ENCODE data around the gene CAPZA1.
A peak's percentile ranks its signal among the peaks of the same experiment; 100 is the strongest.

CAPZA1 gene

GRCh38 chr1:112619518-112620376 is at the start of gene CAPZA1 (continued):
- TF ChIP-seq ZNF404 (tag by site-specific recombination; IDR thresholded peaks at IDR 0.05) (no peak), ZFP41 (tag by site-specific recombination; IDR thresholded peaks at IDR 0.05; ENCODE audit: borderline replicate concordance) (no peak), ZNF114 (tag by site-specific recombination; IDR thresholded peaks at IDR 0.05) (no peak), ZNF624 (tag by site-specific recombination; IDR thresholded peaks at IDR 0.05) (no peak), ZNF654 (tag by site-specific recombination; IDR thresholded peaks at IDR 0.05; ENCODE audit: low read depth) (no peak), ELK4 (IDR thresholded peaks at IDR 0.05; ENCODE audit: borderline replicate concordance, low read depth, low read length) (no peak), ZBTB26 (tag by site-specific recombination; optimal IDR thresholded peaks at IDR 0.05) (peak; percentile 89), PRDM6 (tag by site-specific recombination; IDR thresholded peaks at IDR 0.05) (no peak), ZNF146 (tag by site-specific recombination; IDR thresholded peaks at IDR 0.05) (no peak), ZNF121 (tag by site-specific recombination; IDR thresholded peaks at IDR 0.05) (no peak), ZNF530 (tag by site-specific recombination; IDR thresholded peaks at IDR 0.05; ENCODE audit: low read depth) (no peak), ZNF214 (tag by site-specific recombination; IDR thresholded peaks at IDR 0.05; ENCODE audit: borderline replicate concordance) (no peak), ZNF280D (tag by site-specific recombination; IDR thresholded peaks at IDR 0.05) (no peak), REST (tag by site-specific recombination; IDR thresholded peaks at IDR 0.05) (peak; percentile 43; the same call in 1 of the 2 replicates), OVOL3 (tag by site-specific recombination; IDR thresholded peaks at IDR 0.05) (peak; percentile 50), ZNF513 (tag by site-specific recombination; IDR thresholded peaks at IDR 0.05) (no peak), BCL6B (tag by site-specific recombination; IDR thresholded peaks at IDR 0.05) (no peak), GFI1B (tag by site-specific recombination; IDR thresholded peaks at IDR 0.05) (no peak), ZSCAN18 (tag by site-specific recombination; IDR thresholded peaks at IDR 0.05) (no peak), ZBTB44 (tag by site-specific recombination; IDR thresholded peaks at IDR 0.05) (no peak), ZNF23 (tag by site-specific recombination; IDR thresholded peaks at IDR 0.05; ENCODE audit: borderline replicate concordance) (no peak)

All from HEK293 (cell line).